Transverse colon (tissue), 4 donors: ENCODE data around the gene DOC2B. TPM values are rescaled to one million over a fixed set of nuclear protein-coding genes. Genes with fewer than 3 reads are reported as not detected.

Experiments
- DNase-seq: peaks from one replicate; pipeline ENCODE4 v3.0.0-alpha.2; 2019
- H3K27ac ChIP-seq, 4 donors: fragments of 200-600 bp; sonication (generic); 2 replicates each; pipeline ENCODE4 v1.5.1; 2016 to 2018; ENCODE audit warnings: inconsistent platforms in 4 of 4
- H3K27me3 ChIP-seq: fragments of 200-600 bp; sonication (generic); 2 replicates; pipeline ENCODE4 v1.5.1; 2017; ENCODE audit warnings: inconsistent platforms
- H3K36me3 ChIP-seq, 4 donors: fragments of 200-600 bp; sonication (generic); 2 replicates each; pipeline ENCODE4 v1.5.1; 2017 to 2019; ENCODE audit warnings: inconsistent platforms in 4 of 4
- H3K4me1 ChIP-seq, 4 donors: fragments of 200-600 bp; sonication (generic); 2 replicates each; pipeline ENCODE4 v1.5.1; 2017 to 2020; ENCODE audit warnings: inconsistent platforms in 4 of 4
- H3K4me3 ChIP-seq, 4 donors: fragments of 200-600 bp; sonication (generic); 1 replicate in 1 of 4; 2 replicates in 3 of 4; pipeline versions ENCODE4 v1.5.1 to v1.6.1; 2017 to 2019; ENCODE audit warnings: inconsistent platforms in 4 of 4
- H3K9me3 ChIP-seq, 2 donors: fragments of 200-600 bp; sonication (generic); 2 replicates each; pipeline ENCODE4 v1.5.1; 2017 to 2019; ENCODE audit warnings: inconsistent platforms in 2 of 2
- CTCF ChIP-seq, 5 experiments: fragments of 200-600 bp in 3 of 5; fragments of 450-650 bp in 2 of 5; sonication (generic) in 3 of 5; IDR thresholded peaks; 1 replicate in 2 of 5; 2 replicates in 3 of 5; pipeline ENCODE4 v1.5.1; 2016 to 2017; ENCODE audit warnings: antibody characterized with exemption in 5 of 5, inconsistent platforms in 3 of 5, mild to moderate bottlenecking in 2 of 5, moderate library complexity in 1 of 5
- EP300 ChIP-seq: sonication (generic); formaldehyde crosslinking; IDR thresholded peaks from one replicate; pipeline ENCODE4 v1.6.1; 2017; ENCODE audit warnings: antibody characterized with exemption, low read depth
- POLR2A ChIP-seq: fragments of 450-650 bp; IDR thresholded peaks from one replicate; pipeline ENCODE4 v1.6.1; 2016; ENCODE audit warnings: antibody characterized with exemption, mild to moderate bottlenecking, moderate library complexity
- POLR2AphosphoS5 ChIP-seq, 3 donors: sonication (generic); formaldehyde crosslinking; IDR thresholded peaks; one replicate each; pipeline ENCODE4 v1.6.1; 2016; ENCODE audit warnings: antibody characterized with exemption in 3 of 3
- WGBS, 2 donors: methylation state at CpG; one replicate each; pipeline ENCODE4 v1.1.5; 2018; ENCODE audit warnings: low coverage in 1 of 2; 5-methylcytosine and 5-hydroxymethylcytosine counted together
- in situ Hi-C, 4 donors: fragments of 200-750 bp; cut with MboI; loops; one replicate each; pipeline versions ENCODE4 v1.15.0 to v1.15.1; 2017; ENCODE audit warnings: low sequenced_read_pairs in 3 of 4, low pct_ligation_motif_present in 1 of 4, low pct_unique_long_range_greater_than_20kb in 1 of 4
- intact Hi-C: fragments of 100-400 bp; cut with DNase I; formaldehyde crosslinking; loops from one replicate; pipeline ENCODE4 v1.15.1; 2023; ENCODE audit warnings: low total_unique reads
- total RNA-seq, 4 donors: library from RNA; depleted of rRNA; stranded (reverse); fragments of >200 nt; gene quantifications; one replicate each; pipeline ENCODE4 v1.1.0, GENCODE V29; 2016

The DOC2B gene
- total RNA-seq, 4 donors from 2014 or later = 1.8 to 11.6 (median 2.6) TPM

DNA sequence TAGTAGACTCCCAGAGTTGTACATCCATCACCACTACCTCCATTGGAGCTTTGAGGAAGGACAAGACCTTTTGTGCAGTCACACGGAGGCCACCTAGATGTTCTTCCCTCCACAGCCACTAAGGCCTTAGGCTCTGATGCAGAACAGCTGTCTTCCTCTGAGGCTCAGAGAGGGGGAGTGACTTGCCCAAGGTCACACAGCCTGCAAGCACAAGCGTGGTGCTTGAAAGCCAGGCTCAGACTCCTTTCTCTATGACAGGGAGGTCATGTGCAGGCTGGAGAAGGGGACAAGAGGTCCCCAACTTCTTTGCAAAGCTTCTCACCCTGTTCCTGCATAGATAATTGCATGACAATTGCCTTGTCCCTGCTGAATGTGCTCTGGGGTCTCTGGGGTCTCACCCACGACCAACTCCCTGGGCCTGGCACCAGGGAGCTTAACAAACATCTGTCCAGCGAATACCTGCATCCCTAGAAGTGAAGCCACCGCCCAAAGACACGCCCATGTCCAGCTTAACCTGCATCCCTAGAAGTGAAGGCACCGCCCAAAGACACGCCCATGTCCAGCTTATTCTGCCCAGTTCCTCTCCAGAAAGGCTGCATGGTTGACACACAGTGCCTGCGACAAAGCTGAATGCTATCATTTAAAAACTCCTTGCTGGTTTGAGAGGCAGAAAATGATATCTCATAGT lies 31.4 kb downstream of the DOC2B start:
- H3K4me1 ChIP-seq = no peaks in the 10 kb centered on the region
- WGBS, 2 donors = 67 to 75% methylated on average over 1 to 9 of the region's 9 CpGs
- no peaks in the 10 kb centered on the region for H3K27me3 ChIP-seq
- H3K4me3 ChIP-seq = no peak overlapping the region
- no peak for DNase-seq
- in situ Hi-C loops = no loop called here
- no peaks in the 10 kb centered on the region for H3K9me3 ChIP-seq
- intact Hi-C loops = loop anchor here (5.0 kb wide), 2 partner anchors 237 to 1142 kb away; no protein-coding TSS in a partner anchor
- H3K27ac ChIP-seq = no peak overlapping the region
- no peak for TF ChIP-seq EP300
- no peak for TF ChIP-seq CTCF (IDR thresholded peaks at IDR 0.05)
- TF ChIP-seq POLR2AphosphoS5 (IDR thresholded peaks at IDR 0.05) = no peak
- no peak for TF ChIP-seq POLR2A
- H3K36me3 ChIP-seq = no peaks in the 10 kb centered on the region

GRCh38 chr17:149231-149630 lies 32.2 kb downstream of the DOC2B start:
- H3K4me3 ChIP-seq = no peak overlapping the region
- DNase-seq = no peak
- no peaks in the 10 kb centered on the region for H3K4me1 ChIP-seq
- intact Hi-C loops = loop anchor here (5.0 kb wide), 2 partner anchors 238 to 1143 kb away; no protein-coding TSS in a partner anchor
- in situ Hi-C loops = no loop called here
- no peaks in the 10 kb centered on the region for H3K9me3 ChIP-seq
- no peak overlapping the region for H3K27ac ChIP-seq
- no peaks in the 10 kb centered on the region for H3K36me3 ChIP-seq
- 85 to 86% methylated on average over 7 of the region's 7 CpGs for WGBS, 2 donors
- TF ChIP-seq POLR2A = no peak
- no peak for TF ChIP-seq EP300
- no peak for TF ChIP-seq CTCF (IDR thresholded peaks at IDR 0.05)
- TF ChIP-seq POLR2AphosphoS5 (IDR thresholded peaks at IDR 0.05) = no peak
- H3K27me3 ChIP-seq = no peaks in the 10 kb centered on the region

DNA sequence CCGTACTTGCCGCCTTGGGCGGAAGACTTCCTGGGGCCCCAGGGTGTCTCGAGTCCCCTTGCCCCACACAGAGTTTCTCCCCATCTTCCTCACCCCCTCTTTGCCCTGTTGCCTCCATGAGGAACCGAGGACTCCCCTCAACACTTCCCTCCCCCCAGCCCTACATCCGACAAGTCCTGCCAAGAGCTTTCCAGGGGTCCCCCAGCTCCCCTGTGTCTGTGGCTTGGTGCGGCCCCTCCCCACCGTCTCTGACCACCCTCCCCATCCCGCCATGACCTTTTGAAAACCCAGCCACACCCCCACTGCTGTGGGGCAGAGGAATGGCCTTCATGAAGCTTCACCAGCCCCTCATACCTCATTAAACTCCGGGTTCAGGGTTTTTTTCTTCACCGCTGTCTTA lies 32.7 kb downstream of the DOC2B start:
- intact Hi-C loops (loop anchor here (5.0 kb wide), 2 partner anchors 239 to 1144 kb away; no protein-coding TSS in a partner anchor), in situ Hi-C loops (no loop called here)
- WGBS, 2 donors = 75 to 76% methylated on average over 10 to 11 of the region's 11 CpGs
- no peak for DNase-seq
- no peaks in the 10 kb centered on the region for H3K9me3 ChIP-seq
- no peaks in the 10 kb centered on the region for H3K27me3 ChIP-seq
- H3K27ac ChIP-seq = no peak overlapping the region
- TF ChIP-seq EP300 (no peak), CTCF (IDR thresholded peaks at IDR 0.05) (no peak), POLR2A (no peak), POLR2AphosphoS5 (IDR thresholded peaks at IDR 0.05) (no peak)
- no peaks in the 10 kb centered on the region for H3K36me3 ChIP-seq
- no peak overlapping the region for H3K4me3 ChIP-seq
- peaks cover 0 to under 1% (median under 1%) of the 10 kb centered on the region in 4 donors for H3K4me1 ChIP-seq

DNA sequence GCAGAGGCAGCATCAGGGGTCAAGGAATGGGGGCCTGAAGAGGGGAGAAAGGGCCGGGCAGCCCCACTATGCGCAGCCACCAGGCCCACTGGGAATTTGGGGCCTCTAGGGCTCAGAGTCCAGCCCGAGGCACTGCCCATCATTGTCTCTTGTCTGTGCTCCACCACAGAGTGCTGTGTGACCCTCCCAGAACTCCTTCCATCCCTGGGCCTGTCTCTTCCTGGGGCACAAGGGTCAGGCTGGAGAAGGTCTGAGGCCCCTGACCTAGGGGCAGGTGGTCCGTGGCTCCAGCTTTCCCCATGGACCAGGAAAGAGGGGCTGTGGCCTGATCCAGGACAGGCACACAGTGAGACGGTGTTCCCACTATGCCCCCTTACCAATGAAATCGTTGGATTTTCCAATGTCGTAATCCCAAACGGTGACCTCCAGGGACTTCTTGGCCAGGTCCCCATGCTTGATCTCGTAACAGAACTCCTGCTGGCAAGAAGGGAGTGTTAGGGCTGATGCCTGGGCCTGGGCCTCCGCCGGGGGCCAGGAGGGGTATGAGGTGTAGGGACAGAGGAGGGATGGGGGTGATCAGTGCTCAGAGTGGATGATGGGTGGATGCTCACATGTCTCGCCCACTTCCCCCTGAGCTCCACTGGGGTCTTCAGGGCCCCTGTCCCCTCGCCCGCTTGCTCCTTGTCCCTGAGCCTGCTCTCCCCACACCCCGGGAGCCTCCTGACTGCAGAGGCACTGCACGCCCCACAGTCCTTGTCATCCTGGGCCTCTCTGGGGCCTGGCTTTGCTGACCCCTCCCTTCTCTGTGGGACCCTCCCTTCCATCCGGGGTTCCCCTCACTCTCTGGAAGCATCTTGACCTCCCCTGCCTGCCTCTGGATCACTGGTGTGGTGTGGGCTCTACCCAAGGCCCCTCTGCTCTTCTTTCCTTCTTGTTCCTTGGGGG lies 33.4 kb downstream of the DOC2B start:
- no peak for DNase-seq
- WGBS, 2 donors = 80 to 82% methylated on average over 6 to 17 of the region's 17 CpGs
- Histone ChIP-seq H3K36me3 (no peaks in the 10 kb centered on the region), H3K4me1 (peaks cover 0 to 3% (median 1%) of the 10 kb centered on the region in 4 donors), H3K27me3 (no peaks in the 10 kb centered on the region), H3K27ac (no peak overlapping the region), H3K9me3 (no peaks in the 10 kb centered on the region), H3K4me3 (no peak overlapping the region)
- intact Hi-C loops (loop anchor here (5.0 kb wide), 2 partner anchors 239 to 1144 kb away; no protein-coding TSS in a partner anchor), in situ Hi-C loops (no loop called here)
- TF ChIP-seq EP300 (no peak), POLR2A (no peak)
